ENCODE measurements around the gene ARF1.

ARF1 gene

DNA sequence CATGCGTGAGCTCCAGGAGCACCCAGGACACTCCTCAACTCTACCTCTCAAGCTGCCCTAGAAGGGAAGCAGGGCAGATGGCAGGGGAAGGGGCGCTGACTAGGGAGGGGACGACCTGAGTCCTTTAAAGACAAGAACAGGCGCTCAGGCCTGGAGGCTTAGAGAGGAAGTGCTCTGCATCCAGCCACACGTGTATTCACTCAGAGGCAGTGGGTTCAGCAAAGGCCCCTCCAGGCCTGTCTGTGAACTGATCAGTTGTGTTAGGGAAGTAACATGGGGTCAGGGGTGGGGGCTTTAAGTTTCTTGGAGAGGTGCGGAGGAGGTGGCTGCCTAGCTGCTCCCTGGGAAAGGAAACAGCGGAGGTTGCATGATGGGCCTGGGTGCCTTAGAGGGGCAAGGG, 37.1 kb upstream of the ARF1 start:
- H3K27me3 Mint-ChIP-seq = peaks cover 20% of the 10 kb centered on the region
- H3K4me3 Mint-ChIP-seq = no peak overlapping the region
- no peaks in the 10 kb centered on the region for H3K4me1 Mint-ChIP-seq
- ATAC-seq (no peak), DNase-seq (no peak)
- no peak overlapping the region for H3K27ac Mint-ChIP-seq
- peaks cover 0 to 10% of the 10 kb centered on the region in 2 donors for H3K9me3 Mint-ChIP-seq

DNA sequence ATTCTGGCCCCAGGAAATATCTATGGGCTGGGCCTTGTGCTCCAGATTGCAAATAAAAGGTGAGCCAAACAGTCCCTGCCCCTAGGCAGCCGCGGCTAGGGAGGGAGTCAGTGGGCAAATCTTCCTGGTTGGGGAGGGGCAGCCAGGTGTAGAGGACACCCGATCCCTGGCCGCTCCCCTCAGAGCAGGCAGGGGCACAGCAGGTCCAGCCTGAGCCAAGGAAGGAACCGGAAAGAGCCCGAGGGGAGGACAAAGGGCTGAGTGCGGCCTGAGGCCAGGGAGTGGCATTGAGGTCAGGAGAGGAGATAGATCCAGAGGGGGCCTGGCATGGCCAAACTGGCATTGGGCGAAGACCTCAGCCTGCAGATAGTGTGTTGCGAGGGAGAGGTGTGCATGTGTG, 36.6 kb upstream of the ARF1 start:
- Mint-ChIP-seq H3K4me3 (no peak overlapping the region), H3K27ac (no peak overlapping the region), H3K27me3 (peaks cover 23% of the 10 kb centered on the region), H3K4me1 (no peaks in the 10 kb centered on the region), H3K9me3 (peaks cover 0 to 10% of the 10 kb centered on the region in 2 donors)
- no peak for ATAC-seq
- no peak for DNase-seq

DNA sequence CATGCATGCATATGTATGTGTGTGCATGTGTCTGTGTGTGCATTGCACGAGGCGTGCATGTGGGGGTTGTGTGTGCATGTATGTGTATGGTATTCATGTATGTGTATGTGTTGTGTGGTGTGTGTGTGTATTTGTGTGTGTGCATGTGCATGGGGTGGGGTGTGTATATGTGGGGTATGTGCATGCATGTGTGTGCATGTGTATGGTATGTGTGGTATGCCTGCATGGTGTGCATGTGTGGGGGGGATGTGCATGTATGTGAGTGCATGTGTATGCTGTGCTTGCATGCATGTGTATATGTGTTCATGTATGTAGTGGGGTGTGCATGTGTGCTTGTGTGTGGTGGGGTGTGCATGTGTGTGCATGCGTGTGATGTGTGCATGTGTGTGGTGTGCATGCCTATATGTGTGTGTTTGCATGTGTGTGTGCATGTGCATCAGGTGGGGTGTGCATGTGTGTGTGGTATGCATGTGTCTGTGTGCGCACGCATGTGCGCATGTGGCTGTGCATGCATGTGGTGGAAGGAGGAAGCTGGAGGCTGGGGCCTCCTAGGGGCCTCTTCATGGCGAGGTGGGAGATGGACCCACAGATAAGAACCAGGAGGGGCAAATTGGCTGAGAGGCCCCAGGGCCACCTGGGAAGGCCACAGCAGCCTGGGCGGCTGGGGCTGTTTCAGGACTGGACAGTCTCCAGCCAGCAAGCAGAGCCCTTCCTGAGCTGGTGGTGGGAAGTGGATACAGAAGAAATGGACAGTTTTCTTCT, 35.9 kb upstream of the ARF1 start:
- Mint-ChIP-seq H3K27ac (no peak overlapping the region), H3K4me1 (no peaks in the 10 kb centered on the region), H3K4me3 (no peak overlapping the region), H3K9me3 (peaks cover 0 to 10% of the 10 kb centered on the region in 2 donors), H3K27me3 (peaks cover 31% of the 10 kb centered on the region)
- DNase-seq (no peak), ATAC-seq (no peak)

DNA sequence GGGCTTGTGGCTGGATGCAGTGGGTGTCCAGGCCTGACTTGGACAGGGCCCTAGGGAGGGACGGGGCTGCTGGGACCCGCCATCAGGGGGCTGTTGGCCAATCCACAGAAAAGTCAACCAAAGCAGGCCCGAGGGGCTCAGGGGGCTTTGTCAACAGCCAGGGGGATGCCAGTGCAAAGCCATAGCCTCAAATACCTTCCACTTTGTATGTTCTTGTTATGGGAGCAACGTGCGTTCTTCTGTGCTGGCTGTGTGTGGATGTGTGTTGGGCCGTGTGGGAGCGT, 35.4 kb upstream of the ARF1 start:
- Mint-ChIP-seq H3K4me3 (no peak overlapping the region), H3K4me1 (no peaks in the 10 kb centered on the region), H3K27me3 (peaks cover 36% of the 10 kb centered on the region), H3K27ac (no peak overlapping the region), H3K9me3 (peaks cover 0 to 10% of the 10 kb centered on the region in 2 donors)
- DNase-seq = no peak
- ATAC-seq = no peak

DNA sequence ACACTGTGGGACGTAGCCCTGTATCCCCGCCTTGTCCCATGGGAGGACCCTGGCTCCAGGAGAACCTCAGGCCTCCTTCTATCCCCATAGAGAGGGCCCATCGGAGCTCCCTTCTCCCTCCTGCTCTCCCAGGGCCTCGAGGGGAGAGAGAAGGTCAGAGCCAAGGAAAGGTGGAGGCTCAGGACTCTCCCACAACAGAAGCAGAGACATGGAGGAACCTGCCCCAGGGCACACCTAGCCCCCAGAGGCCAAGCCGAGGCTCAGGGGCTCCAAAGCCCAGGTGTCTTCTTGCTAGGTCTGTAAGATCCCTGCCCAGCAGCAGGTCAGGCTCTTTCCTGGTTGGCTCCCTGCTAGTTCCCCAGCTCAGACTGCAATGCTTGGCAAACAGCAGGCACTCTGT, 34.4 kb upstream of the ARF1 start:
- Mint-ChIP-seq H3K27ac (no peak overlapping the region), H3K9me3 (peaks cover 0 to 10% of the 10 kb centered on the region in 2 donors), H3K27me3 (peaks cover 46% of the 10 kb centered on the region), H3K4me3 (no peak overlapping the region), H3K4me1 (no peaks in the 10 kb centered on the region)
- DNase-seq (no peak), ATAC-seq (no peak)

DNA sequence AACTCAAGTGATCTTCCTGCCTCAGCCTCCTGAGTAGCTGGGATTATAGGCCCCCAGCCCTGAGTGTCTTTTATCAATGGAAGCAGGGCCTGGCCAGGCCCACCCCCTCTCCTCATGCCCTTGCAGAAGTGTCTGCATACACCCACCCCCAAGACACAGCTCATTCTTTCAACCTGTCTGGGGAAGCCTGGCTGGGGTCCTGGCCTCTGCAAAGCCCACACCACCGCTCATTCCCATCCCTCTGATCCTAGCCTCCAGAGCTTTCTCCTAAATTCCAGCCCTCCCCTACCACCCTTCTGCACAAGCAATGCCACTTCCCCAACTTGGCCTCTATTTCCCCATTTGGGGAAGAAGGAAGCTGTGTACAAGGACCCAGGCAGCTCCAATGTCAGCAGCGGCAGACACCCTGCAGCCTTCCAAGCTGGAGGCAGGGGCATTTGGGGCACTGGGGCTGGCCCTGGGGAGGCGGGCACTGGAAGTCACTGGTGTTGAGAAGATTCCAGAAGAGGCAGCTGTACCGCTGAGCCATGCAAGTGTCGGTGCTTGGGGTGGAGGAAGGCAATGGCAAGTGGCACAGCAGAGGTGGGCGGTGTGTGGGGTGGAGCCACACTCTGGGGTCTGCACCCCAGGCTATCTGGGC, 33.7 kb upstream of the ARF1 start:
- Mint-ChIP-seq H3K4me1 (no peaks in the 10 kb centered on the region), H3K9me3 (peaks cover 0 to 10% of the 10 kb centered on the region in 2 donors), H3K27me3 (peaks cover 52% of the 10 kb centered on the region), H3K4me3 (no peak overlapping the region), H3K27ac (no peak overlapping the region)
- no peak for ATAC-seq
- DNase-seq = no peak

DNA sequence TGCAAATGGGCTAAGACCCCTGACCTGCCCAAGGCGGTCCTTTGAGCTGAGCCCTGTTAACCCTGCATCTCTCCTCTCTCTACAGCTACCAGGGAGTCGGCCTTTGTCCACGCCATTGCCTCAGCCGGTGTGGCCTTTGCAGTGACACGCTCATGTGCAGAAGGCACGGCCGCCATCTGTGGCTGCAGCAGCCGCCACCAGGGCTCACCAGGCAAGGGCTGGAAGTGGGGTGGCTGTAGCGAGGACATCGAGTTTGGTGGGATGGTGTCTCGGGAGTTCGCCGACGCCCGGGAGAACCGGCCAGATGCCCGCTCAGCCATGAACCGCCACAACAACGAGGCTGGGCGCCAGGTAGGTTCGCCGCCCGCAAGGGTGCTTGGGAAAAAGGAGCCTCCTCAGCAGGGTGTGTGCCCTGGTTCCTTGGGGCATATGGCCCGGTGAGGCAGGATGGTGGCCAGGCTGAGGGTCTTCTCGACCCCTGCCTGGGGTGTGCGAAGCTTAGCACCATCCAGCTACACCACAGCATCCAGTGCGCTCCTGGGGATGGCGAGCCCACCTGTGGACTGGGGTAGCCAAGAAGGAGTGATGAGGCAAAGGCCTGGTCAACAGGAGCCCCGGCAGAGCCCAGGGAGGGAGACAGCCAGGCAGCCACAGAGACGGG, 31.8 kb upstream of the ARF1 start:
- ATAC-seq = no peak
- H3K4me3 Mint-ChIP-seq = no peak overlapping the region
- H3K9me3 Mint-ChIP-seq = peaks cover 0 to 10% of the 10 kb centered on the region in 2 donors
- H3K27me3 Mint-ChIP-seq = peaks cover 56% of the 10 kb centered on the region
- H3K4me1 Mint-ChIP-seq = no peaks in the 10 kb centered on the region
- no peak for DNase-seq
- H3K27ac Mint-ChIP-seq = peak overlapping the region in 1 of 2 donors; percentile 45

DNA sequence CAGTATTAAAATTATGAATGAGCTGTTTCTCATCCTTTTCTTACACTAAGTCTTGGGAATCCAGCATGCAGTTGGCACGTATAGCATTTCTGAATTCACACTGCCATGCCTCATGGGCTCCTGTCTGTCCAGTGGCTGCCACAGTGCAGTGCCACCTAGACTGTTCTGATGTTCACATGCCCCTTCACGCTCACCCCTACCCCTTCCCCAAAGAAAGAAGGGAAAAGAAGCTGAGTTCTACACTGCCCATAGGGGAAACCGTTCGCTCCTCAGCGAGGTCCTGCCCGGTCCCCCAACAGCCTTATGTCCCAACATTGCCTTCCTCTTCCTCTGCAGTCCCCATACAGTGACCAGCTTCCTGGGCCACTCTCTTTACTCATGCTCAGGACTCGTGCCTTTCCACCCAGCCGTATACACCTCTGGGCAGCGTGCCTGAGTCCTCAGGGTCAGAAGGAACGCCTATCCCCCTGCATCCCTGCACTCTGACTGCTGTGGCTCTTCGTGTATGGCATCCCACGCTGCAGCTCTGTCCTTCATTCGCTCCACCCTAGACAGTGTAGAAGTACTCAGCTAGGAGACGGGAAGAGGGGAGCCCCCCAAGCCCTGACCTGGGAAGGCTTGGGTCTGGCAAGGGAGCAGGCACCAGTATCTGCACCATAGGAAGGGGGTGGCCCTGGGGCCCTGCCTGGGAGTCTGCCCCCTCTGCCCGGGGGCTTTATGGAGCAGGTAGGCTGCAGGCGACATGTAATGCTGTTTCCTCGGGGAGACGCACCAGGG, 24.1 kb upstream of the ARF1 start:
- Mint-ChIP-seq H3K27me3 (peaks cover 82% of the 10 kb centered on the region), H3K27ac (no peak overlapping the region), H3K9me3 (no peaks in the 10 kb centered on the region), H3K4me1 (peaks cover 29% of the 10 kb centered on the region), H3K4me3 (peak overlapping the region; percentile 7 to 74)
- no peak for DNase-seq
- no peak for ATAC-seq

DNA sequence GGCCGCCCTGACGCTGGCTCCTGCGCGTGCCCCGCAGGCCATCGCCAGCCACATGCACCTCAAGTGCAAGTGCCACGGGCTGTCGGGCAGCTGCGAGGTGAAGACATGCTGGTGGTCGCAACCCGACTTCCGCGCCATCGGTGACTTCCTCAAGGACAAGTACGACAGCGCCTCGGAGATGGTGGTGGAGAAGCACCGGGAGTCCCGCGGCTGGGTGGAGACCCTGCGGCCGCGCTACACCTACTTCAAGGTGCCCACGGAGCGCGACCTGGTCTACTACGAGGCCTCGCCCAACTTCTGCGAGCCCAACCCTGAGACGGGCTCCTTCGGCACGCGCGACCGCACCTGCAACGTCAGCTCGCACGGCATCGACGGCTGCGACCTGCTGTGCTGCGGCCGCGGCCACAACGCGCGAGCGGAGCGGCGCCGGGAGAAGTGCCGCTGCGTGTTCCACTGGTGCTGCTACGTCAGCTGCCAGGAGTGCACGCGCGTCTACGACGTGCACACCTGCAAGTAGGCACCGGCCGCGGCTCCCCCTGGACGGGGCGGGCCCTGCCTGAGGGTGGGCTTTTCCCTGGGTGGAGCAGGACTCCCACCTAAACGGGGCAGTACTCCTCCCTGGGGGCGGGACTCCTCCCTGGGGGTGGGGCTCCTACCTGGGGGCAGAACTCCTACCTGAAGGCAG, 23.4 kb upstream of the ARF1 start:
- no peak overlapping the region for H3K27ac Mint-ChIP-seq
- H3K27me3 Mint-ChIP-seq = peaks cover 77% of the 10 kb centered on the region
- peak overlapping the region; percentile 7 to 74 for H3K4me3 Mint-ChIP-seq
- no peaks in the 10 kb centered on the region for H3K9me3 Mint-ChIP-seq
- DNase-seq (peak in 1 of 2 donors; percentile 24), ATAC-seq (peak; percentile 44)
- peaks cover 29% of the 10 kb centered on the region for H3K4me1 Mint-ChIP-seq

DNA sequence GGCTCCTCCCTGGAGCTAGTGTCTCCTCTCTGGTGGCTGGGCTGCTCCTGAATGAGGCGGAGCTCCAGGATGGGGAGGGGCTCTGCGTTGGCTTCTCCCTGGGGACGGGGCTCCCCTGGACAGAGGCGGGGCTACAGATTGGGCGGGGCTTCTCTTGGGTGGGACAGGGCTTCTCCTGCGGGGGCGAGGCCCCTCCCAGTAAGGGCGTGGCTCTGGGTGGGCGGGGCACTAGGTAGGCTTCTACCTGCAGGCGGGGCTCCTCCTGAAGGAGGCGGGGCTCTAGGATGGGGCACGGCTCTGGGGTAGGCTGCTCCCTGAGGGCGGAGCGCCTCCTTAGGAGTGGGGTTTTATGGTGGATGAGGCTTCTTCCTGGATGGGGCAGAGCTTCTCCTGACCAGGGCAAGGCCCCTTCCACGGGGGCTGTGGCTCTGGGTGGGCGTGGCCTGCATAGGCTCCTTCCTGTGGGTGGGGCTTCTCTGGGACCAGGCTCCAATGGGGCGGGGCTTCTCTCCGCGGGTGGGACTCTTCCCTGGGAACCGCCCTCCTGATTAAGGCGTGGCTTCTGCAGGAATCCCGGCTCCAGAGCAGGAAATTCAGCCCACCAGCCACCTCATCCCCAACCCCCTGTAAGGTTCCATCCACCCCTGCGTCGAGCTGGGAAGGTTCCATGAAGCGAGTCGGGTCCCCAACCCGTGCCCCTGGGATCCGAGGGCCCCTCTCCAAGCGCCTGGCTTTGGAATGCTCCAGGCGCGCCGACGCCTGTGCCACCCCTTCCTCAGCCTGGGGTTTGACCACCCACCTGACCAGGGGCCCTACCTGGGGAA, 22.7 kb upstream of the ARF1 start:
- DNase-seq = peak; percentile 69 to 78
- Mint-ChIP-seq H3K27ac (no peak overlapping the region), H3K9me3 (no peaks in the 10 kb centered on the region), H3K4me3 (peak overlapping the region; percentile 62 to 74), H3K4me1 (peaks cover 29% of the 10 kb centered on the region), H3K27me3 (peaks cover 79% of the 10 kb centered on the region)
- peak; percentile 68 for ATAC-seq

DNA sequence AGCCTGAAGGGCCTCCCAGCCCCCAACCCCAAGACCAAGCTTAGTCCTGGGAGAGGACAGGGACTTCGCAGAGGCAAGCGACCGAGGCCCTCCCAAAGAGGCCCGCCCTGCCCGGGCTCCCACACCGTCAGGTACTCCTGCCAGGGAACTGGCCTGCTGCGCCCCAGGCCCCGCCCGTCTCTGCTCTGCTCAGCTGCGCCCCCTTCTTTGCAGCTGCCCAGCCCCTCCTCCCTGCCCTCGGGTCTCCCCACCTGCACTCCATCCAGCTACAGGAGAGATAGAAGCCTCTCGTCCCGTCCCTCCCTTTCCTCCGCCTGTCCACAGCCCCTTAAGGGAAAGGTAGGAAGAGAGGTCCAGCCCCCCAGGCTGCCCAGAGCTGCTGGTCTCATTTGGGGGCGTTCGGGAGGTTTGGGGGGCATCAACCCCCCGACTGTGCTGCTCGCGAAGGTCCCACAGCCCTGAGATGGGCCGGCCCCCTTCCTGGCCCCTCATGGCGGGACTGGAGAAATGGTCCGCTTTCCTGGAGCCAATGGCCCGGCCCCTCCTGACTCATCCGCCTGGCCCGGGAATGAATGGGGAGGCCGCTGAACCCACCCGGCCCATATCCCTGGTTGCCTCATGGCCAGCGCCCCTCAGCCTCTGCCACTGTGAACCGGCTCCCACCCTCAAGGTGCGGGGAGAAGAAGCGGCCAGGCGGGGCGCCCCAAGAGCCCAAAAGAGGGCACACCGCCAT, 21.9 kb upstream of the ARF1 start:
- ATAC-seq (no peak), DNase-seq (no peak)
- no peak overlapping the region for H3K27ac Mint-ChIP-seq
- peaks cover 86% of the 10 kb centered on the region for H3K27me3 Mint-ChIP-seq
- peak overlapping the region; percentile 16 to 74 for H3K4me3 Mint-ChIP-seq
- H3K4me1 Mint-ChIP-seq = peaks cover 29% of the 10 kb centered on the region
- H3K9me3 Mint-ChIP-seq = no peaks in the 10 kb centered on the region

DNA sequence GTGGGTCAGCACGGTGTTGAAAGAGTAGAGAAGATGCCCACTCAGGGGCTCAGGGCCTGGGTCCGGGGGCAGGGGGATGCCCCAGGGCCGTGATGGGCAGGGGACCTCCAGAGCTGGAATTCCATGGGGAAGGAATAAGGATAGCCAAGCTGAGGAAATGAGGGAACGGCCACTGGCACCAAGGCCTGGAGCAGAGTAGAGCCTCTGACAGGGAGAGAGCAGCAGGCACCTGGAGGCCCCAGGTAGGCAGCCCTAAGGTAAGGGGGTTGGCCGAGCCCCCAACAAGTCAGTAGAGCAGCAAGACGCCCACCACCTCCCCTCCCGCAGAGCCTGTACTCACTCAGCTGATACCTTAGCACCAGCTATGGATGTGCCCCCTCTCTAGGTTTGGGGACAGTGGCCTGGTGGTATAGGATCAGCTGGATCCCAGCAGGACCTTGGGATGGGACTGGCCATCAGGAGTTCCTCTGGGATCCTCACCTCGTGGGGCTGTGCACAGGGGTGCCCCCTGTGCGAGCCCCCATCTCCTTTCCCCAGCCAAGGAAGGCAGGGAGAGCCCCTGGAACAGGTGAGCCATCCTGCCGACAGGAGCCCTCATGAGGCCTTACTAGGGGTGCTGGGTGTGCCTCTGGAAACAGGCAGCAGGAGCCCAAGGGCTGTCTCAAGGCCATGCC, 21.0 kb upstream of the ARF1 start:
- Mint-ChIP-seq H3K4me3 (no peak overlapping the region), H3K9me3 (no peaks in the 10 kb centered on the region), H3K27ac (no peak overlapping the region), H3K27me3 (peaks cover 86% of the 10 kb centered on the region), H3K4me1 (peaks cover 29% of the 10 kb centered on the region)
- DNase-seq (no peak), ATAC-seq (no peak)

DNA sequence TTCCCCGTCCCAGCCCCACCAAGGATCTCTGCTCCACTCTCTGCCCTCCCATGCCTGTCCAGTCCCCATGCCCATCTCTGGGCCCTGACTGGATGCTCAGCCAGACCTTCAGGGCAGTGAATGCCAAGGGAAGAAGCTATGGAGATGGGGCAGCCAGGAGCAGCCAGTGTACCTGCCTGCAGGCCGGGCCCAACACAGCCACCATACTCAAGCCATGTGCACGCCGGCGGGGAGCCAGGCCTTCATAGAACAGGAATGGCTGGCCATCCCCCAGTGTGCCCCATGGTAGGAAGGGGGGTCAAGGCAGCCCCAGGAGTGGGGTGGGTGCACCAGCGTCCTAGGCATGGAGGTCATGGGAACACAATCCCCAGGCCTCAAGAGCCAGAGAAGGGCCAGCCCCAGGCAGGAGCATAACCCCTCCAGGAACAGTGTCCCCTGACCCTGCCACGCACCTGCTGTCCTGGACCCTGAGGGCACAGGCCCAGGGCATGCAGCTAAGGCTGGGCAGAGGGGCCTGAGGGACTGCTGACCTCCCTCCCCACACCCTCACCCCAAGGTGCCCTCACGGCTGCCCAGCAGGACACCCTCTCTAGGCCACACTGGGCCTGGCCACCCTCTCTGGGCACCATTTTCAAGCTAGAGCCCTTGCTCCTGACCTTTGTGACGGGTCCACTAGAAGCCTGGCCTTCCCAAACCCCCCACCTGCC, 20.3 kb upstream of the ARF1 start:
- Mint-ChIP-seq H3K4me3 (no peak overlapping the region), H3K27ac (no peak overlapping the region), H3K27me3 (peaks cover 86% of the 10 kb centered on the region), H3K4me1 (peaks cover 29% of the 10 kb centered on the region), H3K9me3 (no peaks in the 10 kb centered on the region)
- ATAC-seq = no peak
- no peak for DNase-seq
